ENCODE measurements around the gene PTRHD1. TPM values are rescaled to one million over a fixed set of nuclear protein-coding genes. Genes with fewer than 3 reads are reported as not detected.
A peak's percentile ranks its signal among the peaks of the same experiment; 100 is the strongest.

PTRHD1 gene
- polyA plus RNA-seq, 1 of the 3 experiments (the other 2 are of a cell fraction), result 74.4 TPM

DNA sequence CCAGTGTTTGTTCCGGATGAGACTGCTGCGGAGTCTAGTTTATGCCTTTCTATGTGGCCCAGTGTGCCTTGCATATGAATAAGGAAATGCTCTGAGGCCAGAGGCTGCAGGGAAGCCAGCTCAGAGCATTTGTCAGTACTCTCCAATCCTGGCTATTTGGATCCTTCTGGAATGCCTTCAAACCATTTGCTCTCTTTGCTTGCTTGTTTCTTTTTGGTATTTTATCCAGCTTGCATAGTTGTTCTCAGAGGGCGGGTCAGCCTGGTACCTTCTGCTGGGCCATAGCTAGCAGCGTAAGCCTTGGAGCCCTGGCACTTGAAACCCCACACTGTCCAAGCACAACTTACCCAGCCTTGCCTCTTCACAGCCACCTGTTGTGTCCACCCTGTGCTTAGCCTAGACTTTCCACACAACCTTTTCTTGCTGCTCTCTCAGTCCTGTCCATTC, 20.5 kb upstream of the PTRHD1 start (continued):
- TF ChIP-seq, protein P1, sequence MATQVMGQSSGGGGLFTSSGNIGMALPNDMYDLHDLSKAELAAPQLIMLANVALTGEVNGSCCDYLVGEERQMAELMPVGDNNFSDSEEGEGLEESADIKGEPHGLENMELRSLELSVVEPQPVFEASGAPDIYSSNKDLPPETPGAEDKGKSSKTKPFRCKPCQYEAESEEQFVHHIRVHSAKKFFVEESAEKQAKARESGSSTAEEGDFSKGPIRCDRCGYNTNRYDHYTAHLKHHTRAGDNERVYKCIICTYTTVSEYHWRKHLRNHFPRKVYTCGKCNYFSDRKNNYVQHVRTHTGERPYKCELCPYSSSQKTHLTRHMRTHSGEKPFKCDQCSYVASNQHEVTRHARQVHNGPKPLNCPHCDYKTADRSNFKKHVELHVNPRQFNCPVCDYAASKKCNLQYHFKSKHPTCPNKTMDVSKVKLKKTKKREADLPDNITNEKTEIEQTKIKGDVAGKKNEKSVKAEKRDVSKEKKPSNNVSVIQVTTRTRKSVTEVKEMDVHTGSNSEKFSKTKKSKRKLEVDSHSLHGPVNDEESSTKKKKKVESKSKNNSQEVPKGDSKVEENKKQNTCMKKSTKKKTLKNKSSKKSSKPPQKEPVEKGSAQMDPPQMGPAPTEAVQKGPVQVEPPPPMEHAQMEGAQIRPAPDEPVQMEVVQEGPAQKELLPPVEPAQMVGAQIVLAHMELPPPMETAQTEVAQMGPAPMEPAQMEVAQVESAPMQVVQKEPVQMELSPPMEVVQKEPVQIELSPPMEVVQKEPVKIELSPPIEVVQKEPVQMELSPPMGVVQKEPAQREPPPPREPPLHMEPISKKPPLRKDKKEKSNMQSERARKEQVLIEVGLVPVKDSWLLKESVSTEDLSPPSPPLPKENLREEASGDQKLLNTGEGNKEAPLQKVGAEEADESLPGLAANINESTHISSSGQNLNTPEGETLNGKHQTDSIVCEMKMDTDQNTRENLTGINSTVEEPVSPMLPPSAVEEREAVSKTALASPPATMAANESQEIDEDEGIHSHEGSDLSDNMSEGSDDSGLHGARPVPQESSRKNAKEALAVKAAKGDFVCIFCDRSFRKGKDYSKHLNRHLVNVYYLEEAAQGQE (IDR thresholded peaks at IDR 0.05; ENCODE audit: low read depth, low read length), result no peak
- TF ChIP-seq FOXM1 (IDR thresholded peaks at IDR 0.05; ENCODE audit: low read depth), result no peak
- TF ChIP-seq GABPA (IDR thresholded peaks at IDR 0.05; ENCODE audit: low read depth), result no peak
- TF ChIP-seq, protein P2, sequence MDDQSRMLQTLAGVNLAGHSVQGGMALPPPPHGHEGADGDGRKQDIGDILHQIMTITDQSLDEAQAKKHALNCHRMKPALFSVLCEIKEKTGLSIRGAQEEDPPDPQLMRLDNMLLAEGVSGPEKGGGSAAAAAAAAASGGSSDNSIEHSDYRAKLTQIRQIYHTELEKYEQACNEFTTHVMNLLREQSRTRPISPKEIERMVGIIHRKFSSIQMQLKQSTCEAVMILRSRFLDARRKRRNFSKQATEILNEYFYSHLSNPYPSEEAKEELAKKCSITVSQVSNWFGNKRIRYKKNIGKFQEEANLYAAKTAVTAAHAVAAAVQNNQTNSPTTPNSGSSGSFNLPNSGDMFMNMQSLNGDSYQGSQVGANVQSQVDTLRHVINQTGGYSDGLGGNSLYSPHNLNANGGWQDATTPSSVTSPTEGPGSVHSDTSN (IDR thresholded peaks at IDR 0.05), result no peak
- TF ChIP-seq, protein P3, sequence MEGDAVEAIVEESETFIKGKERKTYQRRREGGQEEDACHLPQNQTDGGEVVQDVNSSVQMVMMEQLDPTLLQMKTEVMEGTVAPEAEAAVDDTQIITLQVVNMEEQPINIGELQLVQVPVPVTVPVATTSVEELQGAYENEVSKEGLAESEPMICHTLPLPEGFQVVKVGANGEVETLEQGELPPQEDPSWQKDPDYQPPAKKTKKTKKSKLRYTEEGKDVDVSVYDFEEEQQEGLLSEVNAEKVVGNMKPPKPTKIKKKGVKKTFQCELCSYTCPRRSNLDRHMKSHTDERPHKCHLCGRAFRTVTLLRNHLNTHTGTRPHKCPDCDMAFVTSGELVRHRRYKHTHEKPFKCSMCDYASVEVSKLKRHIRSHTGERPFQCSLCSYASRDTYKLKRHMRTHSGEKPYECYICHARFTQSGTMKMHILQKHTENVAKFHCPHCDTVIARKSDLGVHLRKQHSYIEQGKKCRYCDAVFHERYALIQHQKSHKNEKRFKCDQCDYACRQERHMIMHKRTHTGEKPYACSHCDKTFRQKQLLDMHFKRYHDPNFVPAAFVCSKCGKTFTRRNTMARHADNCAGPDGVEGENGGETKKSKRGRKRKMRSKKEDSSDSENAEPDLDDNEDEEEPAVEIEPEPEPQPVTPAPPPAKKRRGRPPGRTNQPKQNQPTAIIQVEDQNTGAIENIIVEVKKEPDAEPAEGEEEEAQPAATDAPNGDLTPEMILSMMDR (IDR thresholded peaks at IDR 0.05), result no peak
- no peak for TF ChIP-seq MEF2A (IDR thresholded peaks at IDR 0.05; ENCODE audit: borderline replicate concordance, low read depth)
- no peak for TF ChIP-seq RFX5 (IDR thresholded peaks at IDR 0.05; ENCODE audit: low read length)
- TF ChIP-seq RAD21 (IDR thresholded peaks at IDR 0.05; ENCODE audit: low read length), result no peak

DNA sequence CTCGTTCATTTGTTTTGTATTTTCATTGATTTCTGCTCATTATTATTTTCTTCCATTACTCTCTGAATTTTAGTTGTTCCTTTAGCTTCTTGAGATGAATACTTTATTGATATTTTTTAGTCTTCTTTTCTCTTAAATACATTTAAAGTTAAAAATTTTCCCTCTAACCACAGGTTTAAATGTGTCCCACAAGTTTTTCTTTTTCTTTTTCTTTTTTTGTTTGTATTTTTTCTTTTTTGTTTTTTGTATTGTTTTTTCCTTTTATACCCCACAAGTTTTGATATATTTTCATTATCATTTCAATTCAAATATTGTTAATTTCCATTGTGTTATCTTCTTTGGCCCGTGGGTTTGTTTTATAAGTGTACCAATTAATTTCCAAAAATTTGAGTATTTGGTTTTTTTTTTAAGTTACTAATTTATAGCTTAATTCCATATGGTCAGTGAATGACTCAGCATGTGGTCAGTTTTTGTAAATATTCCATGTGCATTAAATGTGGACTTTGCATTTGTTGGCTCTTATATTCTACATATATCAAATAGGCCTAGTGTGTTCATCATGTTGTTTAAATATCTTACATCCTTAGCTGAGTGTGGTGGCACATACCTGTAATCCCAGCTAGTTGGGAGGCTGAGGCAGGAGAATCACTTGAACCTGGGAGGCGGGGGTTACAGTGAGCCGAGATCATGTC, 16.3 kb upstream of the PTRHD1 start:
- Histone ChIP-seq H3K4me2 (no peak overlapping the region), H3F3A (replicated peaks; ENCODE audit: insufficient read depth) (peaks cover 11% of the 10 kb centered on the region), H4K20me1 (ENCODE audit: insufficient read depth) (peaks cover 2% of the 10 kb centered on the region; the same call in 1 of the 2 replicates), H2AFZ (ENCODE audit: low read depth) (peak overlapping the region; percentile 38), H3K36me3 (replicated peaks in 1 of 2; ENCODE audit: control insufficient read depth in 1 of 2, insufficient read depth in 2 of 2, low read length in 1 of 2) (peaks cover 8 to 24% of the 10 kb centered on the region in 2 experiments), H3K9ac (no peak overlapping the region), H3K27ac (ENCODE audit: low read depth in 2 of 2, low read length in 1 of 2) (peak overlapping the region; percentile 8 to 28; a peak in 2 of 4 replicates), H3K9me3 (no peaks in the 10 kb centered on the region), H3K27me3 (ENCODE audit: insufficient read depth) (no peaks in the 10 kb centered on the region), H3K79me2 (ENCODE audit: insufficient read depth) (peaks cover 100% of the 10 kb centered on the region), H3K4me1 (ENCODE audit: control insufficient read depth in 1 of 2, insufficient read depth in 2 of 2, low read depth in 1 of 2, low read length in 1 of 2) (peaks cover 0 to 11% of the 10 kb centered on the region in 2 experiments; a peak in 3 of 4 replicates), H3K4me3 (ENCODE audit: low read depth in 2 of 2, low read length in 1 of 2) (no peak overlapping the region), H3K9me2 (no peaks in the 10 kb centered on the region)
- 78% methylated on average over 4 of the region's 4 CpGs for WGBS (ENCODE audit: low lambda C conversion rate)
- no peak for DNase-seq
- TF ChIP-seq JUND (IDR thresholded peaks at IDR 0.05), result no peak
- TF ChIP-seq FOSL2 (IDR thresholded peaks at IDR 0.05; ENCODE audit: borderline replicate concordance, low read depth), result peak; percentile 32; the same call in 1 of the 2 replicates
- peak; percentile 28; the same call in 1 of the 2 replicates for TF ChIP-seq TCF12 (IDR thresholded peaks at IDR 0.05)
- ChIA-PET POLR2A (no interaction called here), CTCF (interaction anchor here (0.7 to 12.4 kb wide), 5 partner anchors 11 to 399 kb away, joined by 3 to 132 read pairs (median 3); partner anchors contain the start of genes CENPO and PTRHD1)
